Loucy (cell line): ENCODE results near the gene MCAT.

Source experiments
- CTCF ChIP-seq: fragments of 200-600 bp; sonication (generic); conservative IDR thresholded peaks from 2 replicates; pipeline ENCODE4 v1.5.1; 2014; ENCODE audit warnings: mild to moderate bottlenecking, antibody characterized with exemption, low read length
- EZH2phosphoT487 ChIP-seq: fragments of 200-600 bp; IDR thresholded peaks from 2 replicates; pipeline ENCODE4 v1.6.1; 2018; ENCODE audit warnings: antibody characterized with exemption, mild to moderate bottlenecking, moderate library complexity, borderline replicate concordance

- no peak for TF ChIP-seq EZH2phosphoT487
- TF ChIP-seq CTCF, result no peak
Measured at GRCh38 chr22:43186272-43187170, 43.3 kb upstream of the MCAT start, which contains the start of gene TTLL12.
